ENCODE measurements around the gene CENPM. TPM values are rescaled to one million over a fixed set of nuclear protein-coding genes. Genes with fewer than 3 reads are reported as not detected.

The CENPM gene
- total RNA-seq, 2 donors from 2014 or later: not detected

DNA sequence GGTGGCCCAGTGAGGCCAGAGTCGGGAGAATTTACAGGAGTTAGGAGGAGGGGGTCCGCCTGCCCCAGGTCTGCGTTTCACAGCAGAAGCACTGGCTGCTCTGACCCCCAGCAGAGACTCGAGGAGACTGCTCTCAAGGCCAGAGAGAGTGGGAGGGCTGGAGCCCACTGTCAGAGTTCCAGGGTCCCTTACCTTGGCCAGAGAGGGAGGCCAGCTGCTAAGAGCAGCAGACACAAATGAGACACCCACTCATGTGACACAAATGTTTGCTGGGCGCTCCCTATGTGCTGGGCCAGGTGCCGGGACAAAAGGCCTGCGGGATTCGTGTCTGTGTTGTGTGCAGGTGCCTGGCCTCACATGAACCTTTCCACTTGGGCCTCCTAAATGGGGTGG lies 17.5 kb downstream of the CENPM start:
- Histone ChIP-seq H3K27me3 (replicated peaks; ENCODE audit: insufficient read depth) (no peaks in the 10 kb centered on the region), H3K4me3 (no peak overlapping the region), H3K4me1 (ENCODE audit: control insufficient read depth in 1 of 2, low read depth in 2 of 2) (no peaks in the 10 kb centered on the region), H3K36me3 (no peaks in the 10 kb centered on the region), H3K27ac (no peak overlapping the region), H3K9me3 (no peaks in the 10 kb centered on the region)
- DNase-seq (ENCODE audit: low spot score) (no peak), ATAC-seq (ENCODE audit: insufficient number of reproducible peaks, low FRiP score, low read depth) (no peak)
- TF ChIP-seq, protein P1, sequence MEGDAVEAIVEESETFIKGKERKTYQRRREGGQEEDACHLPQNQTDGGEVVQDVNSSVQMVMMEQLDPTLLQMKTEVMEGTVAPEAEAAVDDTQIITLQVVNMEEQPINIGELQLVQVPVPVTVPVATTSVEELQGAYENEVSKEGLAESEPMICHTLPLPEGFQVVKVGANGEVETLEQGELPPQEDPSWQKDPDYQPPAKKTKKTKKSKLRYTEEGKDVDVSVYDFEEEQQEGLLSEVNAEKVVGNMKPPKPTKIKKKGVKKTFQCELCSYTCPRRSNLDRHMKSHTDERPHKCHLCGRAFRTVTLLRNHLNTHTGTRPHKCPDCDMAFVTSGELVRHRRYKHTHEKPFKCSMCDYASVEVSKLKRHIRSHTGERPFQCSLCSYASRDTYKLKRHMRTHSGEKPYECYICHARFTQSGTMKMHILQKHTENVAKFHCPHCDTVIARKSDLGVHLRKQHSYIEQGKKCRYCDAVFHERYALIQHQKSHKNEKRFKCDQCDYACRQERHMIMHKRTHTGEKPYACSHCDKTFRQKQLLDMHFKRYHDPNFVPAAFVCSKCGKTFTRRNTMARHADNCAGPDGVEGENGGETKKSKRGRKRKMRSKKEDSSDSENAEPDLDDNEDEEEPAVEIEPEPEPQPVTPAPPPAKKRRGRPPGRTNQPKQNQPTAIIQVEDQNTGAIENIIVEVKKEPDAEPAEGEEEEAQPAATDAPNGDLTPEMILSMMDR (IDR thresholded peaks at IDR 0.05): no peak

DNA sequence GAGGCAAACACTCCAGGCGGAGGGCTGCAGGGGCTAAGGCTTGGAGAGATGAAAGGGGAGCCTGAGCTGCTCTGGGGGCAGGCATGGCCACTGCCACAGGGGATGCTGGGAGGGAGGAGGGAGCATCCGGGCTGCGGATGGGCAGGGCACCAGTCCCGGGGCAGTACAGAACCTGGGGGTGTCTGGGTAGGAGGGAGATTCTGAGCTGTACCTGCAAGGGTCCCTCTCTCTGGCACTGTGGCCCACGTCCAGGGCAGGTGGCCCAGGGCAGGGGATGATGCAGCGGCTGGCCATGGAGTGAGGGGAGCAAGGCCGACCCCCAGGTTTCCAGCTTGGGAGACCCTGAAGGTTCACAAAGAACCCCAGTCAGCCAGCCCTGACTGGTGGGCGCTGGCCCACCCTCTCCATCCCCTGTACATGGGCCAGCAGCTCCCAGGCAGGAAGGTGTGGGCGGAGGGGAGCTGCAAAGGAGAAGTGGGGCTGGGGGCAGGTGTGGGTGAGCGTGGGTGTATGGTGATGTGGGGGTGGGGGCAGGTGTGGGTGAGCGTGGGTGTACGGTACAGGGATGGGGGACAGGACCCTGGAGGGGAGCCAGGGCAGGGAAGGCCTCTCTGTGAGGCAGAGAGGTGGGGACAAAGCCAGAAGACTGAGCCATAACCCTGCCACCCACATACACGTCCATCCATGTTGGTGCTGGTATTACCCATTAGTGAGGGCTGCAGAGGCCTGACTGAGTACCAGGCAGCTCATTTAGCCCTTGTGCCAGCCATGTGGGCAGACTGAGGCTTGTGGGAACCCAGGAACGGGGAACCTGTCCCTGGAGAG lies 18.1 kb downstream of the CENPM start:
- TF ChIP-seq, protein P1 (IDR thresholded peaks at IDR 0.05): no peak

DNA sequence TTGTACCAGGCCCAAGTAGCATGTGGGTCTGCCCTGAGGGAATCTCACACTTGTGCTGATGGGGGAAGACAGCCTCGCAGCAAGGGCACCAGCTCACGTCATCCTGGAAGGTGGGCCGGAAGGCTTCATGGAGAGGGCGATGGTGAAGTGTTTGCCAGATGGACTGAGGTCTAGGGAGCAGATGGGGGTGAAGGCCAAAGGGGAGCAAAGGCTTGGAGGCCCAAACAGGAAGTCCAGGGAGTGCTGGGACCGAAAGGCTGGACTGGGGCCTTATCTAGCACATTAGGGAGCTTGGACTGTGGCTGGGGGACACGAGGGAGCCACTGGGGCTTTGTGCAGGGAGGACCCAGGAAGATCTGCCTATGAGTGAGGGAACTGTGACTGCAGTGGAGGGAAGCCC lies 19.1 kb downstream of the CENPM start:
- no peak overlapping the region for H3K4me3 ChIP-seq
- no peaks in the 10 kb centered on the region for H3K9me3 ChIP-seq
- DNase-seq (ENCODE audit: low spot score): no peak

More for the DNA sequence above, 18.1 kb downstream of the CENPM start:
- H3K4me3 ChIP-seq: no peak overlapping the region
- H3K9me3 ChIP-seq: no peaks in the 10 kb centered on the region
- no peaks in the 10 kb centered on the region for H3K27me3 ChIP-seq (replicated peaks; ENCODE audit: insufficient read depth)
- no peaks in the 10 kb centered on the region for H3K4me1 ChIP-seq (ENCODE audit: control insufficient read depth in 1 of 2, low read depth in 2 of 2)
- no peak overlapping the region for H3K27ac ChIP-seq
- no peak for DNase-seq (ENCODE audit: low spot score)
- H3K36me3 ChIP-seq: no peaks in the 10 kb centered on the region
- no peak for ATAC-seq (ENCODE audit: insufficient number of reproducible peaks, low FRiP score, low read depth)

DNA sequence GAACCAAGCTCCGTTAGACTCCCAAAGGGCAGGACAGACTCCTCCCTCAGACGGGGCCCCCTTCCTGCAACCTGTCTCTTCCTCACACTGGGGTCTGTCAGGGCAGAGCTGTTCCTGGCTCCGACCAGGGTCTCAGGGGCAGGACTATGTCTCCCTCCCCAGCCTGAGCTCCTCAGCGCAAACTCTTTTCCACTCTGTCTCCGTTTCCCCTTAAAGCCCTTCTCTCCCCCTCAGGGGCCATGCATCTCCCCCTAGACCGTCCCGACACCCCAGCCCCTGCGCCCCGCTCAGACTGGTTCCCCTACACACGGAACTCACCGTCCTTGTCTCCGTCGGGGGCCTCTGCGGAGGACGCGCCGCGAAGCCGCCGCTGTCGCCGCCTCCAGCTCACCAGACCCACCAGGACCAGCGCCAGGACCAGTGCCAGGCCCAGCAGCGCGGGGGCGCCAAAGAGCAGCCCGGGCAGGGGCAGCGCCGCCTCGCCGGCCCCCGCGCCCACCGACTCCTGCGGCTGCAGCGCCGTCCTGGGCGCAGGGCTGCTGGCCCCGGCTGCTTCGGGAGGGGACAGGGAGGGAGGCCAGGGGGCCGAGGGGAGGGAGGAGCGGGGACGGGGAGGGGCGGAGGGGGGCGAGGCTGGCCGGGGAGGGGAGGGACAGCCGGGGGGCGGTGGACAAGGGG lies 21.0 kb downstream of the CENPM start:
- DNase-seq (ENCODE audit: low spot score) (no peak), ATAC-seq (ENCODE audit: insufficient number of reproducible peaks, low FRiP score, low read depth) (no peak)
- TF ChIP-seq, protein P1 (IDR thresholded peaks at IDR 0.05): peak; percentile 13
- Histone ChIP-seq H3K4me3 (peak overlapping the region; percentile 60), H3K36me3 (no peaks in the 10 kb centered on the region), H3K4me1 (ENCODE audit: control insufficient read depth in 1 of 2, low read depth in 2 of 2) (no peaks in the 10 kb centered on the region), H3K9me3 (no peaks in the 10 kb centered on the region), H3K27ac (no peak overlapping the region), H3K27me3 (replicated peaks; ENCODE audit: insufficient read depth) (no peaks in the 10 kb centered on the region)

More for the DNA sequence above, 19.1 kb downstream of the CENPM start:
- TF ChIP-seq, protein P1 (IDR thresholded peaks at IDR 0.05): no peak
- no peak for ATAC-seq (ENCODE audit: insufficient number of reproducible peaks, low FRiP score, low read depth)
- H3K36me3 ChIP-seq: no peaks in the 10 kb centered on the region
- H3K4me1 ChIP-seq (ENCODE audit: control insufficient read depth in 1 of 2, low read depth in 2 of 2): no peaks in the 10 kb centered on the region
- H3K27me3 ChIP-seq (replicated peaks; ENCODE audit: insufficient read depth): no peaks in the 10 kb centered on the region
- no peak overlapping the region for H3K27ac ChIP-seq

DNA sequence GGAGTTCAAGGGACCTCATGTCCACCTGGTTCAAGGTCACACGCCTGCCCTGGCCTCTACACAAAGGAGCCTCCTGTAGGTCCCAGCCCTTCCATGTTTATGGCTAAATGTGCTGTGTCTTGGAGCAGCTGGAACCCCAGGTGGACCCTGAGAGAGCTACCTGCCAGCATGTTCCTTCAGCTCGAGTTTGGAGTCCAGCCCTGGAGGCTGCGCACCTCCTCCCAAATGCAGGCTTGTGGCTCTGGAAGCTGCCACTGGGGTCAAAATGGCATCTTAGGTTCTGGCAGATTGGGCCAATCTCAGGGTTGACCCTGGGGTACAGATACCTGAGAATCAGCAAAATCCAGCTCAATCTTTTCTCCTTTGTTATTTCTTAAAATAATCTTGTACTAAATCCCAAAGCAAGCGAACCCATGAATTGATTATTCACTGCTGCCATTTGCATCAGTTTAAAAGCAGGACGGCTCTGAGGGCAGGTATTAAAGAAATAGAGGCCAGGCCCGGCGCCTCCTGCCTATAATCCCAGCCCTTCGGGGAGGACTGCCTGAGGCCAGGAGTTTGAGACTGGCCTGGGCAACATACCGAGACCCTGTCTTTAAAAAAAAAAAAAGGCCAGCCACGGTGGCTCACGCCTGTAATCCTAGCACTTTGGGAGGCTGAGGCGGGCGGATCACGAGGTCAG lies 23.2 kb downstream of the CENPM start:
- H3K36me3 ChIP-seq: no peaks in the 10 kb centered on the region
- no peaks in the 10 kb centered on the region for H3K9me3 ChIP-seq
- TF ChIP-seq, protein P1 (IDR thresholded peaks at IDR 0.05): no peak
- no peak overlapping the region for H3K27ac ChIP-seq
- no peak overlapping the region for H3K4me3 ChIP-seq
- DNase-seq (ENCODE audit: low spot score) (no peak), ATAC-seq (ENCODE audit: insufficient number of reproducible peaks, low FRiP score, low read depth) (no peak)
- H3K4me1 ChIP-seq (ENCODE audit: control insufficient read depth in 1 of 2, low read depth in 2 of 2): peaks cover 10 to 15% of the 10 kb centered on the region in 2 donors
- H3K27me3 ChIP-seq (replicated peaks; ENCODE audit: insufficient read depth): no peaks in the 10 kb centered on the region

Measured in thoracic aorta (tissue), 2 donors.